Keratinocyte (primary cell): ENCODE results near the gene GPR62. TPM values are rescaled to one million over a fixed set of nuclear protein-coding genes. Genes with fewer than 3 reads are reported as not detected.

Experiments used
- DNase-seq: peaks from one replicate; pipeline ENCODE4 v3.0.0-alpha.2; 2011; ENCODE audit warnings: low read depth, missing footprints, low spot score
- FAIRE-seq: peaks from 2 replicates; lab custom pipeline; 2011; peaks lifted over from hg19 to GRCh38; lab: Jason Lieb, UNC
- H2AFZ ChIP-seq: 2 replicates; pipeline ENCODE4 v1.6.0; 2012; ENCODE audit warnings: low read length, control low read depth, inconsistent platforms; ENCODE audit not compliant: control insufficient read depth
- H3K27ac ChIP-seq: 2 replicates; pipeline ENCODE4 v1.5.1; 2011; ENCODE audit warnings: low read length; ENCODE audit not compliant: control insufficient read depth, insufficient read depth
- H3K27me3 ChIP-seq: 3 replicates; pipeline ENCODE4 v1.6.0; 2011; ENCODE audit warnings: low read length; ENCODE audit not compliant: control insufficient read depth, insufficient read depth; ENCODE audit errors: extremely low read depth
- H3K36me3 ChIP-seq, 2 experiments: 2 replicates in 1 of 2; 3 replicates in 1 of 2; pipeline ENCODE4 v1.5.1; 2011; ENCODE audit warnings: low read length in 2 of 2, mild to moderate bottlenecking in 1 of 2; ENCODE audit not compliant: control insufficient read depth in 2 of 2, insufficient read depth in 2 of 2; ENCODE audit errors: extremely low read depth in 1 of 2
- H3K4me1 ChIP-seq: 3 replicates; pipeline ENCODE4 v1.5.1; 2011; ENCODE audit warnings: low read length; ENCODE audit not compliant: control insufficient read depth, insufficient read depth; ENCODE audit errors: extremely low read depth
- H3K4me2 ChIP-seq: 3 replicates; pipeline ENCODE4 v1.6.0; 2011; ENCODE audit warnings: low read depth, low read length; ENCODE audit not compliant: control insufficient read depth, insufficient read depth; ENCODE audit errors: extremely low read depth
- H3K4me3 ChIP-seq, 3 experiments: fragments of 200-600 bp in 1 of 3; sonication (generic) in 1 of 3; 2 replicates in 2 of 3; 3 replicates in 1 of 3; pipeline ENCODE4 v1.5.1; 2011 to 2016; ENCODE audit warnings: low read length in 3 of 3, mild to moderate bottlenecking in 3 of 3, control low read depth in 2 of 3, inconsistent platforms in 1 of 3, low read depth in 1 of 3, mixed read lengths in 1 of 3, mixed run types in 1 of 3, moderate library complexity in 1 of 3; ENCODE audit not compliant: control insufficient read depth in 2 of 3, insufficient read depth in 2 of 3; ENCODE audit errors: extremely low read depth in 1 of 3
- H3K79me2 ChIP-seq: 2 replicates; pipeline ENCODE4 v1.6.0; 2012; ENCODE audit warnings: low read length; ENCODE audit not compliant: control insufficient read depth, insufficient read depth
- H3K9ac ChIP-seq: 3 replicates; pipeline ENCODE4 v1.6.0; 2011; ENCODE audit warnings: low read length; ENCODE audit not compliant: control insufficient read depth, insufficient read depth; ENCODE audit errors: extremely low read depth
- H3K9me1 ChIP-seq: 3 replicates; pipeline ENCODE4 v1.6.0; 2011; ENCODE audit warnings: low read length; ENCODE audit not compliant: control insufficient read depth, insufficient read depth; ENCODE audit errors: extremely low read depth
- H3K9me3 ChIP-seq: 2 replicates; pipeline ENCODE4 v1.5.1; 2012; ENCODE audit warnings: low read depth, low read length; ENCODE audit not compliant: control insufficient read depth
- H4K20me1 ChIP-seq: 3 replicates; pipeline ENCODE4 v1.6.0; 2011; ENCODE audit warnings: low read length; ENCODE audit not compliant: control insufficient read depth, insufficient read depth; ENCODE audit errors: extremely low read depth
- EZH2 ChIP-seq: IDR thresholded peaks from one replicate; pipeline ENCODE4 v1.6.1; 2012; ENCODE audit warnings: inconsistent platforms, mild to moderate bottlenecking, low read length, moderate library complexity
- dilution Hi-C: fragments of 300-500 bp; cut with MboI; formaldehyde crosslinking; loops from one replicate; pipeline ENCODE4 v1.7.0; 2020; ENCODE audit warnings: low sequenced_read_pairs; ENCODE audit not compliant: extremely low pct_ligation_motif_present
- polyA plus RNA-seq, 5 experiments: library from polyadenylated mRNA; depleted of rRNA in 3 of 5; stranded (reverse) in 3 of 5; stranded (forward) in 1 of 5; unstranded in 1 of 5; fragments of >200 nt; gene quantifications; 1 replicate in 1 of 5; 2 replicates in 3 of 5; 3 replicates in 1 of 5; pipeline versions ENCODE4 v1.2.1 to v1.2.3, GENCODE V29; 2011 to 2012; ENCODE audit warnings: missing spikeins in 2 of 5, low read depth in 1 of 5, low replicate concordance in 1 of 5
- TF ChIP-seq, protein P1 (sequence below), 3 experiments: IDR thresholded peaks in 1 of 3; conservative IDR thresholded peaks in 1 of 3; optimal IDR thresholded peaks in 1 of 3; 2 replicates in 2 of 3; 3 replicates in 1 of 3; pipeline versions ENCODE3 to v1.5.1; 2011; ENCODE audit warnings: low read length in 3 of 3, mild to moderate bottlenecking in 3 of 3, moderate library complexity in 2 of 3, control low read depth in 1 of 3, inconsistent platforms in 1 of 3; ENCODE audit not compliant: insufficient read depth in 2 of 3; ENCODE audit errors: extremely low read depth in 1 of 3

Gene GPR62
- polyA plus RNA-seq, 1 donor (not counting 4 experiments of a cell fraction or from before 2014, with no cell fraction given), result not detected

DNA sequence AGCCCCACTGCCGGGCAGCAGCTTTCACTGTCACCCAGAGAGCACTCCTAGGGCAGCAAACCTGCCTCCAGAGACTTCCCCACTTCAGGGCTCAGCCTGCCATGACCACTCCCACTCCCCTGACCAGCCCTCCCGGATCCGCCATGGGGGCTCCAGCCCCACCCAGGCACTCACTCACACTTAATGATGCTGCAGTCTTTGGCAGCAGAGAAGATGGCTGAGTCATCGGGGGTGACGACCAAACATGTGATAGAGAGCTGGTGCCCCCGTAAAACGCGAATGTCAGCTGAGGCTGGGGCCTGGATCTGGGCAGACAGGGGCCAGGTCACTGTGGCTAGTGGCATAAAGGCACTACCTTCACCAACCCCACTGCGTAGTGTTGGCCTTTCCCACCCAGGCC, 18.2 kb upstream of the GPR62 start:
- FAIRE-seq (no peak), DNase-seq (no peak)
- Histone ChIP-seq H3K4me2 (no peak overlapping the region), H3K27ac (no peak overlapping the region), H3K4me3 (no peak overlapping the region), H3K79me2 (peaks cover 30% of the 10 kb centered on the region), H3K9me1 (peaks cover 2% of the 10 kb centered on the region), H3K4me1 (peaks cover 12% of the 10 kb centered on the region), H3K9me3 (no peaks in the 10 kb centered on the region), H3K9ac (no peak overlapping the region), H4K20me1 (peaks cover 2% of the 10 kb centered on the region), H2AFZ (no peak overlapping the region), H3K27me3 (no peaks in the 10 kb centered on the region), H3K36me3 (peaks cover 36 to 44% of the 10 kb centered on the region in 2 experiments)
- TF ChIP-seq EZH2, result no peak
- TF ChIP-seq, protein P1, sequence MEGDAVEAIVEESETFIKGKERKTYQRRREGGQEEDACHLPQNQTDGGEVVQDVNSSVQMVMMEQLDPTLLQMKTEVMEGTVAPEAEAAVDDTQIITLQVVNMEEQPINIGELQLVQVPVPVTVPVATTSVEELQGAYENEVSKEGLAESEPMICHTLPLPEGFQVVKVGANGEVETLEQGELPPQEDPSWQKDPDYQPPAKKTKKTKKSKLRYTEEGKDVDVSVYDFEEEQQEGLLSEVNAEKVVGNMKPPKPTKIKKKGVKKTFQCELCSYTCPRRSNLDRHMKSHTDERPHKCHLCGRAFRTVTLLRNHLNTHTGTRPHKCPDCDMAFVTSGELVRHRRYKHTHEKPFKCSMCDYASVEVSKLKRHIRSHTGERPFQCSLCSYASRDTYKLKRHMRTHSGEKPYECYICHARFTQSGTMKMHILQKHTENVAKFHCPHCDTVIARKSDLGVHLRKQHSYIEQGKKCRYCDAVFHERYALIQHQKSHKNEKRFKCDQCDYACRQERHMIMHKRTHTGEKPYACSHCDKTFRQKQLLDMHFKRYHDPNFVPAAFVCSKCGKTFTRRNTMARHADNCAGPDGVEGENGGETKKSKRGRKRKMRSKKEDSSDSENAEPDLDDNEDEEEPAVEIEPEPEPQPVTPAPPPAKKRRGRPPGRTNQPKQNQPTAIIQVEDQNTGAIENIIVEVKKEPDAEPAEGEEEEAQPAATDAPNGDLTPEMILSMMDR (optimal IDR thresholded peaks at IDR 0.05 in 1 of 3, IDR thresholded peaks at IDR 0.05 in 1 of 3, conservative IDR thresholded peaks at IDR 0.05 in 1 of 3; ENCODE audit: extremely low read depth in 1 of 3, insufficient read depth in 2 of 3, low read length in 3 of 3), result no peak
- dilution Hi-C loops, result no loop called here

DNA sequence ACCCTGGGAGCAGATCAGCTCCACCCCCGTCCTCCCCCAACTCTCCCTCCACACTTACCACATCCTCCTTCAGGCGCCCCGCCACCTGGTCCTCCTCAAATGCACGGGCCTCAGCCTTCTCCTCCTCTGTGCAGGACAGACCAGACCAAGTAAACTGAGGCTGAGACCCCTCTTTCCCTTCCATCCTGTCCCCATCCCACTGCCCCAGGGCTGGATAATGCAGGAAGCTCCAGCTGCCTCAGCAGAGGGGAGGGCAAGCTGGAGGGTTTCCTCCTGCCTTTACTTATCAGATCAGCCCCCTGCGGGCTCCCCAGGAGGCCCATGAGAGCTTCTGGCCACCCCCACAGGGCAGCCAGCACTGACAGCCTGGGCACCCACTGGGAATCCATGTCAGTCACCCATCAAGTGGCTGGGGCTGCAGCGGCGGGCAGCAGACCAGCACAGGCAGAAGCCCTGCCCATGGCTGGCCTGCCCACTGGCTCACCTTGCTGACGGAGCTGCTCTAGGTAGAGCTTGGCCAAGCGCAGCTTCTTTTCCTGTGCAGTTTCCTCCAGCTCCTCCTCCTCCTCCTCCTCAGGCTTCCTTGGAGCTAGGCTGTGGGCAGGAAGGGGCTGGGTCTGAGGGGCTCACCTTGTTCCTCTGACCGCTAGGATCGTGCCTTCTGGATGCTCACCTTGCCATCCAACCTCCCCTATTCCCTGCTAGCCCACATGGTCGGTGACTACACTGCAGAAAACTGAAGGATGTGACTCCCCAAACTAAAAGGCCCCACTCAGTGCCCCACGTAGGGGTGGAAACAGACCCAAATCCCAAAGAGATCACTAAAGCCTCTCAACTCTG, 17.4 kb upstream of the GPR62 start:
- DNase-seq (no peak), FAIRE-seq (no peak)
- peaks cover 30% of the 10 kb centered on the region for H3K79me2 ChIP-seq
- no peak overlapping the region for H3K9ac ChIP-seq
- H3K4me1 ChIP-seq, result peaks cover 19% of the 10 kb centered on the region
- H3K9me1 ChIP-seq, result peaks cover 2% of the 10 kb centered on the region
- H4K20me1 ChIP-seq, result peaks cover 2% of the 10 kb centered on the region
- H3K9me3 ChIP-seq, result no peaks in the 10 kb centered on the region
- H3K27me3 ChIP-seq, result no peaks in the 10 kb centered on the region
- peaks cover 36 to 42% of the 10 kb centered on the region in 2 experiments for H3K36me3 ChIP-seq
- H3K4me2 ChIP-seq, result no peak overlapping the region
- no peak overlapping the region for H2AFZ ChIP-seq
- H3K27ac ChIP-seq, result no peak overlapping the region
- H3K4me3 ChIP-seq, result no peak overlapping the region
- dilution Hi-C loops, result no loop called here
- no peak for TF ChIP-seq EZH2
- TF ChIP-seq, protein P1 (optimal IDR thresholded peaks at IDR 0.05 in 1 of 3, IDR thresholded peaks at IDR 0.05 in 1 of 3, conservative IDR thresholded peaks at IDR 0.05 in 1 of 3; ENCODE audit: extremely low read depth in 1 of 3, insufficient read depth in 2 of 3, low read length in 3 of 3), result no peak
